Liver (tissue), 9 donors: ENCODE data around the gene NEU4. TPM values are rescaled to one million over a fixed set of nuclear protein-coding genes. Genes with fewer than 3 reads are reported as not detected.

Source experiments
- DNase-seq: peaks from one replicate; pipeline ENCODE4 v3.0.0-alpha.2; 2017; ENCODE audit warnings: low spot score
- H3K27ac ChIP-seq, 2 donors: one replicate each; pipeline ENCODE4 v1.7.0; 2013; ENCODE audit warnings: inconsistent platforms in 2 of 2, low read length in 2 of 2, control low read depth in 1 of 2, low read depth in 1 of 2, mild to moderate bottlenecking in 1 of 2
- H3K27me3 ChIP-seq, 4 donors: one replicate each; pipeline versions ENCODE4 v1.6.1 to v1.7.0; 2013; ENCODE audit warnings: low read length in 3 of 4, inconsistent platforms in 1 of 4, mild to moderate bottlenecking in 1 of 4, moderate library complexity in 1 of 4; ENCODE audit not compliant: control insufficient read depth in 4 of 4, insufficient read depth in 4 of 4
- H3K36me3 ChIP-seq, 4 donors: one replicate each; pipeline versions ENCODE4 v1.6.1 to v1.7.0; 2013; ENCODE audit warnings: low read length in 3 of 4, mild to moderate bottlenecking in 3 of 4, low read depth in 1 of 4, moderate library complexity in 1 of 4; ENCODE audit not compliant: control insufficient read depth in 4 of 4, insufficient read depth in 3 of 4
- H3K4me1 ChIP-seq, 4 donors: one replicate each; pipeline versions ENCODE4 v1.6.1 to v1.7.0; 2013; ENCODE audit warnings: low read length in 3 of 4, mild to moderate bottlenecking in 3 of 4, moderate library complexity in 1 of 4; ENCODE audit not compliant: control insufficient read depth in 4 of 4, insufficient read depth in 4 of 4
- H3K4me3 ChIP-seq, 3 donors: one replicate each; pipeline versions ENCODE4 v1.6.1 to v1.7.0; 2013; ENCODE audit warnings: low read length in 3 of 3, control low read depth in 1 of 3, low read depth in 1 of 3, mild to moderate bottlenecking in 1 of 3
- H3K9ac ChIP-seq, 2 donors: one replicate each; pipeline ENCODE4 v1.7.0; 2013; ENCODE audit warnings: low read length in 2 of 2, mild to moderate bottlenecking in 2 of 2, moderate library complexity in 2 of 2, control low read depth in 1 of 2, low read depth in 1 of 2
- H3K9me3 ChIP-seq, 4 donors: one replicate each; pipeline versions ENCODE4 v1.6.1 to v1.7.0; 2013; ENCODE audit warnings: low read length in 3 of 4; ENCODE audit not compliant: control insufficient read depth in 4 of 4
- FOXA2 ChIP-seq: IDR thresholded peaks from 2 replicates; pipeline ENCODE4 v1.6.1; 2016; ENCODE audit warnings: antibody characterized with exemption
- HNF4A ChIP-seq, 2 donors: conservative IDR thresholded peaks; 2 replicates each; pipeline ENCODE4 v1.6.1; 2016; ENCODE audit warnings: antibody characterized with exemption in 2 of 2, mild to moderate bottlenecking in 2 of 2
- JUND ChIP-seq, 2 donors: IDR thresholded peaks; 2 replicates each; pipeline ENCODE4 v1.6.1; 2016; ENCODE audit warnings: antibody characterized with exemption in 2 of 2
- NR2F2 ChIP-seq: IDR thresholded peaks from 2 replicates; pipeline ENCODE4 v1.6.1; 2016; ENCODE audit warnings: antibody characterized with exemption
- TAF1 ChIP-seq: conservative IDR thresholded peaks from 2 replicates; pipeline ENCODE4 v1.6.1; 2016; ENCODE audit warnings: antibody characterized with exemption, mild to moderate bottlenecking
- YY1 ChIP-seq: IDR thresholded peaks from 2 replicates; pipeline ENCODE4 v1.6.1; 2016; ENCODE audit warnings: antibody characterized with exemption, mild to moderate bottlenecking
- WGBS: extraction: QIAGEN DNeasy Blood & Tissue Kit; methylation state at CpG from one replicate; pipeline ENCODE4 v1.1.7; 2013; 5-methylcytosine and 5-hydroxymethylcytosine counted together
- polyA plus RNA-seq, 2 donors: library from polyadenylated mRNA; stranded (reverse) in 1 of 2; unstranded in 1 of 2; fragments of 200-250 nt in 1 of 2; fragments of >200 nt in 1 of 2; fragmentation: Nextera tagmentation in 1 of 2; extraction: Ambion mirVana in 1 of 2; gene quantifications; one replicate each; pipeline versions ENCODE4 v1.2.1 to v1.2.3, GENCODE V29; 2013 to 2015
- total RNA-seq, 2 donors: library from RNA; depleted of rRNA; stranded (reverse); fragments of >200 nt; gene quantifications; one replicate each; pipeline ENCODE4 v1.2.3, GENCODE V29; 2014
- TF ChIP-seq, protein P1 (sequence below): IDR thresholded peaks from 2 replicates; pipeline ENCODE4 v1.6.1; 2016; ENCODE audit warnings: antibody characterized with exemption, mild to moderate bottlenecking
- TF ChIP-seq, protein P2 (sequence below): IDR thresholded peaks from 2 replicates; pipeline ENCODE4 v1.6.1; 2016; ENCODE audit warnings: antibody characterized with exemption
- donor health status: healthy.
- donor health status: healthy.
- donor health status: healthy.
- donor health status: healthy.
- donor health status: healthy.

The NEU4 gene
- total and polyA plus RNA-seq, 4 donors = 5.4 to 58.4 (median 35.1) TPM

DNA sequence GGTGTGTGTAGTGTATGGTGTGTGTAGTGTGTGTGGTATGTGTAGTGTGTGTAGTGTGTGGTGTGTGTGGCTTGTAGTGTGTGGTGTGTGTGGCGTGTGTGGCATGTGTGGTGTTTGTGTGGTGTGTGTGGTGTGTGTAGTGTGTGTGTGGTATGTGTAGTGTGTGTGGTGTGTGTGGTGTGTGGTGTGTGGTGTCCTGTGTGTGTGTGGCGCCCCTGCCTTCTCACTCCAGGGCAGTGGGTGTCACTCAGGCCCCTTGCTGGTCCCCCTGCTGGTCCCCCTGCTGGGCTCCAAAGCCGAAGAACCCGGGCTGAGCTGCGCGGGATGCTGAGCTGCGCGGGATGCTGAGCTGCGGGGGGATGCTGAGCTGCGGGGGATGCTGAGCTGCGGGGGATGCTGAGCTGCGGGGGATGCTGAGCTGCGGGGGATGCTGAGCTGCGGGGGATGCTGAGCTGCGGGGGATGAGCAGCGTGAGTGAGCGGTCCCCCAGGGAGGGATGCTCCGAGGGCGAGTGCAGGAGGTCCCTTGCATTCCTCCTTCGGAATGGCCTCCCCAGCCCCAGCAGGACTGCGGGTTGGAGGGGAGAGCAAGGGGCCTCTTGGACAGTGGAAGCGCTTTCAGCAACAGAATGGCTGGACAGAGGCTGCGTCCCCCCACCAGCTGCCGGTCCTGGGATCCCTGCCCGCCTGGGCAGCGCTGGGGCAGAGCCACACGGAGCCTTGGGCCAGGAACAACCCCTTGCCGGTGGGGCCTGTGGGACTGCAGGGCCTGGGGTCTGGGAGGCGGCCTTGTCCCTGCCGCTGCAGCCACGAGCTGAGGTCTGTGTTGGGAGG, 57.2 kb downstream of the NEU4 start:
- TF ChIP-seq, protein P1, sequence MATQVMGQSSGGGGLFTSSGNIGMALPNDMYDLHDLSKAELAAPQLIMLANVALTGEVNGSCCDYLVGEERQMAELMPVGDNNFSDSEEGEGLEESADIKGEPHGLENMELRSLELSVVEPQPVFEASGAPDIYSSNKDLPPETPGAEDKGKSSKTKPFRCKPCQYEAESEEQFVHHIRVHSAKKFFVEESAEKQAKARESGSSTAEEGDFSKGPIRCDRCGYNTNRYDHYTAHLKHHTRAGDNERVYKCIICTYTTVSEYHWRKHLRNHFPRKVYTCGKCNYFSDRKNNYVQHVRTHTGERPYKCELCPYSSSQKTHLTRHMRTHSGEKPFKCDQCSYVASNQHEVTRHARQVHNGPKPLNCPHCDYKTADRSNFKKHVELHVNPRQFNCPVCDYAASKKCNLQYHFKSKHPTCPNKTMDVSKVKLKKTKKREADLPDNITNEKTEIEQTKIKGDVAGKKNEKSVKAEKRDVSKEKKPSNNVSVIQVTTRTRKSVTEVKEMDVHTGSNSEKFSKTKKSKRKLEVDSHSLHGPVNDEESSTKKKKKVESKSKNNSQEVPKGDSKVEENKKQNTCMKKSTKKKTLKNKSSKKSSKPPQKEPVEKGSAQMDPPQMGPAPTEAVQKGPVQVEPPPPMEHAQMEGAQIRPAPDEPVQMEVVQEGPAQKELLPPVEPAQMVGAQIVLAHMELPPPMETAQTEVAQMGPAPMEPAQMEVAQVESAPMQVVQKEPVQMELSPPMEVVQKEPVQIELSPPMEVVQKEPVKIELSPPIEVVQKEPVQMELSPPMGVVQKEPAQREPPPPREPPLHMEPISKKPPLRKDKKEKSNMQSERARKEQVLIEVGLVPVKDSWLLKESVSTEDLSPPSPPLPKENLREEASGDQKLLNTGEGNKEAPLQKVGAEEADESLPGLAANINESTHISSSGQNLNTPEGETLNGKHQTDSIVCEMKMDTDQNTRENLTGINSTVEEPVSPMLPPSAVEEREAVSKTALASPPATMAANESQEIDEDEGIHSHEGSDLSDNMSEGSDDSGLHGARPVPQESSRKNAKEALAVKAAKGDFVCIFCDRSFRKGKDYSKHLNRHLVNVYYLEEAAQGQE = no peak
- TF ChIP-seq JUND (IDR thresholded peaks at IDR 0.05) = no peak
- no peak for TF ChIP-seq TAF1
- no peak for TF ChIP-seq NR2F2
- TF ChIP-seq FOXA2 = no peak
- TF ChIP-seq, protein P2, sequence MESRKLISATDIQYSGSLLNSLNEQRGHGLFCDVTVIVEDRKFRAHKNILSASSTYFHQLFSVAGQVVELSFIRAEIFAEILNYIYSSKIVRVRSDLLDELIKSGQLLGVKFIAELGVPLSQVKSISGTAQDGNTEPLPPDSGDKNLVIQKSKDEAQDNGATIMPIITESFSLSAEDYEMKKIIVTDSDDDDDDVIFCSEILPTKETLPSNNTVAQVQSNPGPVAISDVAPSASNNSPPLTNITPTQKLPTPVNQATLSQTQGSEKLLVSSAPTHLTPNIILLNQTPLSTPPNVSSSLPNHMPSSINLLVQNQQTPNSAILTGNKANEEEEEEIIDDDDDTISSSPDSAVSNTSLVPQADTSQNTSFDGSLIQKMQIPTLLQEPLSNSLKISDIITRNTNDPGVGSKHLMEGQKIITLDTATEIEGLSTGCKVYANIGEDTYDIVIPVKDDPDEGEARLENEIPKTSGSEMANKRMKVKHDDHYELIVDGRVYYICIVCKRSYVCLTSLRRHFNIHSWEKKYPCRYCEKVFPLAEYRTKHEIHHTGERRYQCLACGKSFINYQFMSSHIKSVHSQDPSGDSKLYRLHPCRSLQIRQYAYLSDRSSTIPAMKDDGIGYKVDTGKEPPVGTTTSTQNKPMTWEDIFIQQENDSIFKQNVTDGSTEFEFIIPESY = no peak
- TF ChIP-seq YY1 = no peak
- no peak for TF ChIP-seq HNF4A (conservative IDR thresholded peaks at IDR 0.05)
- Histone ChIP-seq H3K4me3 (no peak overlapping the region), H3K27me3 (no peaks in the 10 kb centered on the region), H3K9me3 (no peaks in the 10 kb centered on the region), H3K4me1 (peaks cover 0 to 3% (median 0%) of the 10 kb centered on the region in 4 donors), H3K27ac (no peak overlapping the region), H3K36me3 (no peaks in the 10 kb centered on the region), H3K9ac (no peak overlapping the region)
- DNase-seq = no peak
- WGBS = 23% methylated on average over 31 of the region's 31 CpGs

Other genes with a start within 250 kb of the NEU4 start
- 10 to 100 TPM; 16.8 to 20.5 TPM for gene THAP4, start 172.0 kb upstream of the NEU4 start, total RNA-seq
- 10 to 100 TPM; 24.8 to 33.1 TPM for gene THAP4, start 172.0 kb upstream of the NEU4 start, polyA plus RNA-seq
- gene ATG4B, start 171.5 kb upstream of the NEU4 start, total RNA-seq = 10 to 100 TPM; 31.0 to 50.3 TPM
- gene ATG4B, start 171.5 kb upstream of the NEU4 start, polyA plus RNA-seq = 10 to 100 TPM; 31.4 to 44.0 TPM
- gene DTYMK, start 122.4 kb upstream of the NEU4 start, total RNA-seq = 10 to 100 TPM in 1 of 2 donors, 1 to 10 TPM in 1; 5.5 to 17.0 TPM
- 10 to 100 TPM; 12.0 to 17.7 TPM for gene DTYMK, start 122.4 kb upstream of the NEU4 start, polyA plus RNA-seq
- gene ING5, start 107.2 kb upstream of the NEU4 start, total RNA-seq = 10 to 100 TPM; 20.0 to 24.2 TPM
- gene ING5, start 107.2 kb upstream of the NEU4 start, polyA plus RNA-seq = 1 to 10 TPM; 7.2 to 7.8 TPM
- 10 to 100 TPM in 1 of 2 donors, 1 to 10 TPM in 1; 7.4 to 25.0 TPM for gene D2HGDH, start 74.6 kb upstream of the NEU4 start, total RNA-seq
- 10 to 100 TPM in 1 of 2 donors, 1 to 10 TPM in 1; 6.4 to 19.7 TPM for gene D2HGDH, start 74.6 kb upstream of the NEU4 start, polyA plus RNA-seq
- under 1 TPM; 0.23 to 0.33 TPM for gene GAL3ST2, start 32.4 kb upstream of the NEU4 start, total RNA-seq
- gene GAL3ST2, start 32.4 kb upstream of the NEU4 start, polyA plus RNA-seq = under 1 TPM in 1 of 2 donors, not detected in 1; 0.03 TPM
- gene PDCD1, start 49.7 kb downstream of the NEU4 start, total RNA-seq = under 1 TPM; 0.25 to 0.37 TPM
- gene PDCD1, start 49.7 kb downstream of the NEU4 start, polyA plus RNA-seq = under 1 TPM in 1 of 2 donors, not detected in 1; 0.20 TPM
- gene RTP5, start 60.5 kb downstream of the NEU4 start, total RNA-seq = under 1 TPM in 1 of 2 donors, not detected in 1; under 0.01 TPM
- under 1 TPM in 1 of 2 donors, not detected in 1; 0.03 TPM for gene RTP5, start 60.5 kb downstream of the NEU4 start, polyA plus RNA-seq